Liver (tissue), 9 donors: ENCODE measurements around the gene MYO9B. TPM values are rescaled to one million over a fixed set of nuclear protein-coding genes. Genes with fewer than 3 reads are reported as not detected.
"Not testable (repeated sequence)": the region's sequence is repeated elsewhere in the genome, so short reads cannot be mapped to it uniquely, and the experiment has no call there.

Source experiments
- DNase-seq: peaks from one replicate; pipeline ENCODE4 v3.0.0-alpha.2; 2017; ENCODE audit warnings: low spot score
- H3K27ac ChIP-seq, 2 donors: one replicate each; pipeline ENCODE4 v1.7.0; 2013; ENCODE audit warnings: inconsistent platforms in 2 of 2, low read length in 2 of 2, control low read depth in 1 of 2, low read depth in 1 of 2, mild to moderate bottlenecking in 1 of 2
- H3K27me3 ChIP-seq, 4 donors: one replicate each; pipeline versions ENCODE4 v1.6.1 to v1.7.0; 2013; ENCODE audit warnings: low read length in 3 of 4, inconsistent platforms in 1 of 4, mild to moderate bottlenecking in 1 of 4, moderate library complexity in 1 of 4; ENCODE audit not compliant: control insufficient read depth in 4 of 4, insufficient read depth in 4 of 4
- H3K36me3 ChIP-seq, 4 donors: one replicate each; pipeline versions ENCODE4 v1.6.1 to v1.7.0; 2013; ENCODE audit warnings: low read length in 3 of 4, mild to moderate bottlenecking in 3 of 4, low read depth in 1 of 4, moderate library complexity in 1 of 4; ENCODE audit not compliant: control insufficient read depth in 4 of 4, insufficient read depth in 3 of 4
- H3K4me1 ChIP-seq, 4 donors: one replicate each; pipeline versions ENCODE4 v1.6.1 to v1.7.0; 2013; ENCODE audit warnings: low read length in 3 of 4, mild to moderate bottlenecking in 3 of 4, moderate library complexity in 1 of 4; ENCODE audit not compliant: control insufficient read depth in 4 of 4, insufficient read depth in 4 of 4
- H3K4me3 ChIP-seq, 3 donors: one replicate each; pipeline versions ENCODE4 v1.6.1 to v1.7.0; 2013; ENCODE audit warnings: low read length in 3 of 3, control low read depth in 1 of 3, low read depth in 1 of 3, mild to moderate bottlenecking in 1 of 3
- H3K9ac ChIP-seq, 2 donors: one replicate each; pipeline ENCODE4 v1.7.0; 2013; ENCODE audit warnings: low read length in 2 of 2, mild to moderate bottlenecking in 2 of 2, moderate library complexity in 2 of 2, control low read depth in 1 of 2, low read depth in 1 of 2
- H3K9me3 ChIP-seq, 4 donors: one replicate each; pipeline versions ENCODE4 v1.6.1 to v1.7.0; 2013; ENCODE audit warnings: low read length in 3 of 4; ENCODE audit not compliant: control insufficient read depth in 4 of 4
- EGR1 ChIP-seq, 2 donors: IDR thresholded peaks; 2 replicates each; pipeline ENCODE4 v1.6.1; 2016 to 2018; ENCODE audit warnings: antibody characterized with exemption in 2 of 2, low read depth in 2 of 2
- GABPA ChIP-seq, 2 donors: IDR thresholded peaks in 1 of 2; conservative IDR thresholded peaks in 1 of 2; 2 replicates each; pipeline ENCODE4 v1.6.1; 2016; ENCODE audit warnings: antibody characterized with exemption in 2 of 2, mild to moderate bottlenecking in 1 of 2, moderate library complexity in 1 of 2
- JUND ChIP-seq, 2 donors: IDR thresholded peaks; 2 replicates each; pipeline ENCODE4 v1.6.1; 2016; ENCODE audit warnings: antibody characterized with exemption in 2 of 2
- RAD21 ChIP-seq, 2 donors: IDR thresholded peaks; 2 replicates each; pipeline ENCODE4 v1.6.1; 2016; ENCODE audit warnings: antibody characterized with exemption in 2 of 2, mild to moderate bottlenecking in 2 of 2
- REST ChIP-seq: IDR thresholded peaks from 2 replicates; pipeline ENCODE4 v1.6.1; 2016; ENCODE audit warnings: antibody characterized with exemption, mild to moderate bottlenecking
- RXRA ChIP-seq, 2 donors: IDR thresholded peaks; 2 replicates each; pipeline ENCODE4 v1.6.1; 2017 to 2018; ENCODE audit warnings: antibody characterized with exemption in 2 of 2, mild to moderate bottlenecking in 1 of 2
- SP1 ChIP-seq: IDR thresholded peaks from 2 replicates; pipeline ENCODE4 v1.6.1; 2018; ENCODE audit warnings: antibody characterized with exemption, mild to moderate bottlenecking
- TAF1 ChIP-seq: conservative IDR thresholded peaks from 2 replicates; pipeline ENCODE4 v1.6.1; 2016; ENCODE audit warnings: antibody characterized with exemption, mild to moderate bottlenecking
- YY1 ChIP-seq: IDR thresholded peaks from 2 replicates; pipeline ENCODE4 v1.6.1; 2016; ENCODE audit warnings: antibody characterized with exemption, mild to moderate bottlenecking
- WGBS: extraction: QIAGEN DNeasy Blood & Tissue Kit; methylation state at CpG from one replicate; pipeline ENCODE4 v1.1.7; 2013; 5-methylcytosine and 5-hydroxymethylcytosine counted together
- polyA plus RNA-seq, 2 donors: library from polyadenylated mRNA; stranded (reverse) in 1 of 2; unstranded in 1 of 2; fragments of 200-250 nt in 1 of 2; fragments of >200 nt in 1 of 2; fragmentation: Nextera tagmentation in 1 of 2; extraction: Ambion mirVana in 1 of 2; gene quantifications; one replicate each; pipeline versions ENCODE4 v1.2.1 to v1.2.3, GENCODE V29; 2013 to 2015
- total RNA-seq, 2 donors: library from RNA; depleted of rRNA; stranded (reverse); fragments of >200 nt; gene quantifications; one replicate each; pipeline ENCODE4 v1.2.3, GENCODE V29; 2014
- TF ChIP-seq, protein P1 (sequence below): IDR thresholded peaks from 2 replicates; pipeline ENCODE4 v1.6.1; 2016; ENCODE audit warnings: antibody characterized with exemption
- TF ChIP-seq, protein P2 (sequence below): fragments of 150-350 bp; IDR thresholded peaks from 2 replicates; pipeline ENCODE4 v1.5.1; 2017; ENCODE audit warnings: improper control_type of control experiment, low read depth, low read length; ENCODE audit not compliant: missing input control
- TF ChIP-seq, protein P3 (sequence below): IDR thresholded peaks from 2 replicates; pipeline ENCODE4 v1.6.1; 2016; ENCODE audit warnings: antibody characterized with exemption
- donor health status: healthy.
- donor health status: healthy.
- donor health status: healthy.
- donor health status: healthy.
- donor health status: healthy.

The MYO9B gene
- total and polyA plus RNA-seq, 4 donors = 9.1 to 32.5 (median 21.0) TPM

DNA sequence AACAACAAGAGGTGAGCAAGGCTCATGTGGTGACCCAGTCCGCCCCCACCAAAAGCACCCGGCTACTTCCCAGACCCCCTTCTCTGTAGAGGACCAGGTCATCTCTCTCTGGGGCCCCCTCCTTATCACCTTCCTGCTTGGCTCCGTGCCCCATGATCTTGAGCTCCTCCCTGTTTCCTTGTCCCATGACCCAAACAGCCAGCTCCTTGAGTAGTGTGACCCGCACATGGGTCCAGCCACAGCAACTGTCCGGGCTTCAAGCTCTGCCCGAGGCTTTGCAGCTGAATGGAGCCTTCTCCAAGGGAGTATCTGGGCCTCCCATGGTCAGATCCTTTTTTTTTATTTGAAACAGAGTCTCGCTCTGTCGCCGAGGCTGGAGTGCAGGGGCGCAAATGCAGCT is 61.8 kb downstream of the MYO9B start:
- WGBS = 86% methylated on average over 10 of the region's 10 CpGs

GRCh38 chr19:17138052-17138846 is 62.7 kb downstream of the MYO9B start:
- Histone ChIP-seq H3K4me1 (peaks cover 2 to 20% (median 15%) of the 10 kb centered on the region in 4 donors), H3K27ac (peak overlapping the region; percentile 44 to 68)
- 85% methylated on average over 10 of the region's 10 CpGs for WGBS
- H3K36me3 ChIP-seq, H3K9ac ChIP-seq, DNase-seq, H3K9me3 ChIP-seq, H3K4me3 ChIP-seq, H3K27me3 ChIP-seq: not testable (repeated sequence)

More for the DNA sequence above, 61.8 kb downstream of the MYO9B start:
- Histone ChIP-seq H3K27me3 (no peaks in the 10 kb centered on the region), H3K27ac (no peak overlapping the region), H3K36me3 (no peaks in the 10 kb centered on the region), H3K9me3 (no peaks in the 10 kb centered on the region), H3K9ac (no peak overlapping the region), H3K4me3 (no peak overlapping the region), H3K4me1 (peaks cover 2 to 20% (median 15%) of the 10 kb centered on the region in 4 donors)
- no peak for TF ChIP-seq YY1
- TF ChIP-seq SP1 = no peak
- no peak for TF ChIP-seq GABPA (IDR thresholded peaks at IDR 0.05 in 1 of 2, conservative IDR thresholded peaks at IDR 0.05 in 1 of 2)
- no peak for TF ChIP-seq REST
- TF ChIP-seq RAD21 (IDR thresholded peaks at IDR 0.05) = no peak
- TF ChIP-seq, protein P1, sequence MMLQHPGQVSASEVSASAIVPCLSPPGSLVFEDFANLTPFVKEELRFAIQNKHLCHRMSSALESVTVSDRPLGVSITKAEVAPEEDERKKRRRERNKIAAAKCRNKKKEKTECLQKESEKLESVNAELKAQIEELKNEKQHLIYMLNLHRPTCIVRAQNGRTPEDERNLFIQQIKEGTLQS = no peak
- no peak for TF ChIP-seq JUND (IDR thresholded peaks at IDR 0.05)
- no peak for TF ChIP-seq RXRA (IDR thresholded peaks at IDR 0.05)
- TF ChIP-seq, protein P2, sequence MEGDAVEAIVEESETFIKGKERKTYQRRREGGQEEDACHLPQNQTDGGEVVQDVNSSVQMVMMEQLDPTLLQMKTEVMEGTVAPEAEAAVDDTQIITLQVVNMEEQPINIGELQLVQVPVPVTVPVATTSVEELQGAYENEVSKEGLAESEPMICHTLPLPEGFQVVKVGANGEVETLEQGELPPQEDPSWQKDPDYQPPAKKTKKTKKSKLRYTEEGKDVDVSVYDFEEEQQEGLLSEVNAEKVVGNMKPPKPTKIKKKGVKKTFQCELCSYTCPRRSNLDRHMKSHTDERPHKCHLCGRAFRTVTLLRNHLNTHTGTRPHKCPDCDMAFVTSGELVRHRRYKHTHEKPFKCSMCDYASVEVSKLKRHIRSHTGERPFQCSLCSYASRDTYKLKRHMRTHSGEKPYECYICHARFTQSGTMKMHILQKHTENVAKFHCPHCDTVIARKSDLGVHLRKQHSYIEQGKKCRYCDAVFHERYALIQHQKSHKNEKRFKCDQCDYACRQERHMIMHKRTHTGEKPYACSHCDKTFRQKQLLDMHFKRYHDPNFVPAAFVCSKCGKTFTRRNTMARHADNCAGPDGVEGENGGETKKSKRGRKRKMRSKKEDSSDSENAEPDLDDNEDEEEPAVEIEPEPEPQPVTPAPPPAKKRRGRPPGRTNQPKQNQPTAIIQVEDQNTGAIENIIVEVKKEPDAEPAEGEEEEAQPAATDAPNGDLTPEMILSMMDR = no peak
- DNase-seq = no peak

GRCh38 chr19:17138937-17139598 is 63.5 kb downstream of the MYO9B start:
- no peak for DNase-seq
- 44% methylated on average over 10 of the region's 10 CpGs for WGBS
- Histone ChIP-seq H3K27me3 (no peaks in the 10 kb centered on the region), H3K4me1 (peaks cover 2 to 19% (median 13%) of the 10 kb centered on the region in 4 donors), H3K36me3 (peaks cover 0 to 2% (median 0%) of the 10 kb centered on the region in 4 donors), H3K9ac (no peak overlapping the region), H3K4me3 (no peak overlapping the region), H3K27ac (peak overlapping the region; percentile 58 to 68), H3K9me3 (no peaks in the 10 kb centered on the region)
- TF ChIP-seq, protein P2 = no peak
- TF ChIP-seq RXRA (IDR thresholded peaks at IDR 0.05) (peak; percentile 98 to 99), EGR1 (IDR thresholded peaks at IDR 0.05; ENCODE audit: low read depth in 2 of 2) (peak in 1 of 2 donors; percentile 52), GABPA (IDR thresholded peaks at IDR 0.05 in 1 of 2, conservative IDR thresholded peaks at IDR 0.05 in 1 of 2) (peak in 1 of 2 donors; percentile 60), RAD21 (IDR thresholded peaks at IDR 0.05) (peak; percentile 67 to 70), YY1 (peak; percentile 66), TAF1 (no peak)
- TF ChIP-seq, protein P3, sequence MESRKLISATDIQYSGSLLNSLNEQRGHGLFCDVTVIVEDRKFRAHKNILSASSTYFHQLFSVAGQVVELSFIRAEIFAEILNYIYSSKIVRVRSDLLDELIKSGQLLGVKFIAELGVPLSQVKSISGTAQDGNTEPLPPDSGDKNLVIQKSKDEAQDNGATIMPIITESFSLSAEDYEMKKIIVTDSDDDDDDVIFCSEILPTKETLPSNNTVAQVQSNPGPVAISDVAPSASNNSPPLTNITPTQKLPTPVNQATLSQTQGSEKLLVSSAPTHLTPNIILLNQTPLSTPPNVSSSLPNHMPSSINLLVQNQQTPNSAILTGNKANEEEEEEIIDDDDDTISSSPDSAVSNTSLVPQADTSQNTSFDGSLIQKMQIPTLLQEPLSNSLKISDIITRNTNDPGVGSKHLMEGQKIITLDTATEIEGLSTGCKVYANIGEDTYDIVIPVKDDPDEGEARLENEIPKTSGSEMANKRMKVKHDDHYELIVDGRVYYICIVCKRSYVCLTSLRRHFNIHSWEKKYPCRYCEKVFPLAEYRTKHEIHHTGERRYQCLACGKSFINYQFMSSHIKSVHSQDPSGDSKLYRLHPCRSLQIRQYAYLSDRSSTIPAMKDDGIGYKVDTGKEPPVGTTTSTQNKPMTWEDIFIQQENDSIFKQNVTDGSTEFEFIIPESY = peak; percentile 81
- TF ChIP-seq, protein P1 = peak; percentile 59
